K562 (cell line): Measurements from ENCODE around the gene FIG4. TPM values are rescaled to one million over a fixed set of nuclear protein-coding genes. Genes with fewer than 3 reads are reported as not detected.
A peak's percentile ranks its signal among the peaks of the same experiment; 100 is the strongest.
"Not testable (repeated sequence)": the region's sequence is repeated elsewhere in the genome, so short reads cannot be mapped to it uniquely, and the experiment has no call there.

Experiments used
- ATAC-seq: fragments of 200-7000 bp; cut with Tn5 transposase; 3 replicates; pipeline ENCODE4 v1.9.1; 2020; ENCODE audit warnings: moderate library complexity
- BruUV-seq: library from RNA; stranded (reverse); fragments of 400-500 nt; replicated peaks from 2 replicates; lab custom pipeline; 2021; lab: Mats Ljungman, UMichigan
- CTCF ChIA-PET: fragments of 300-600 bp; formaldehyde crosslinking; extraction: SDS; loops from one replicate; lab custom pipeline; 2021; ENCODE audit warnings: low intra/inter-chr PET ratio; lab: Yijun Ruan, JAX
- POLR2A ChIA-PET: fragments of 300-600, 350-650 bp; sonication (Branson Sonifier 250); formaldehyde crosslinking; extraction: SDS; loops from one replicate; lab custom pipeline; 2021; ENCODE audit warnings: antibody characterized with exemption, inconsistent platforms; lab: Yijun Ruan, JAX
- DNase-seq, 4 experiments: peaks; one replicate each; pipeline versions ENCODE4 v3.0.0 to v3.0.0-alpha.2; 2011 to 2018; ENCODE audit warnings: low spot score in 3 of 4, mixed read lengths in 3 of 4; ENCODE audit errors: extremely low read depth in 1 of 4
- FAIRE-seq: peaks from 2 replicates; lab custom pipeline; 2011; peaks lifted over from hg19 to GRCh38; lab: Jason Lieb, UNC
- H2AFZ ChIP-seq: 2 replicates; pipeline ENCODE4 v1.6.0; 2011; ENCODE audit warnings: low read depth, low read length, control low read depth, inconsistent platforms
- H3K27ac ChIP-seq: fragments of 200-600 bp; 3 replicates; pipeline ENCODE4 v1.8.0; 2011; ENCODE audit warnings: low read depth, mild to moderate bottlenecking, control low read depth, inconsistent platforms, low read length, moderate library complexity, mixed read lengths; ENCODE audit errors: extremely low read depth
- H3K27me3 ChIP-seq, 2 experiments: fragments of 300-600 bp in 1 of 2; 2 replicates in 1 of 2; 3 replicates in 1 of 2; pipeline versions ENCODE4 v1.6.0 to v1.8.0; 2011; ENCODE audit warnings: inconsistent platforms in 2 of 2, low read length in 2 of 2, mild to moderate bottlenecking in 1 of 2, mixed read lengths in 1 of 2, moderate library complexity in 1 of 2; ENCODE audit not compliant: control insufficient read depth in 2 of 2, insufficient read depth in 2 of 2
- H3K36me3 ChIP-seq: fragments of 300-600 bp; 3 replicates; pipeline ENCODE4 v1.8.0; 2011; ENCODE audit warnings: mild to moderate bottlenecking, low read length, inconsistent platforms; ENCODE audit not compliant: control insufficient read depth, insufficient read depth
- H3K4me1 ChIP-seq, 2 experiments: fragments of 200-600 bp in 1 of 2; replicated peaks in 1 of 2; 2 replicates in 1 of 2; 3 replicates in 1 of 2; pipeline versions ENCODE4 v1.5.1 to v1.8.0; 2011; ENCODE audit warnings: inconsistent platforms in 2 of 2, low read length in 2 of 2, mild to moderate bottlenecking in 1 of 2, mixed read lengths in 1 of 2, moderate library complexity in 1 of 2; ENCODE audit not compliant: control insufficient read depth in 2 of 2, insufficient read depth in 2 of 2
- H3K4me2 ChIP-seq: 2 replicates; pipeline ENCODE4 v1.6.1; 2011; ENCODE audit warnings: low read length, control low read depth, inconsistent platforms, mixed read lengths; ENCODE audit not compliant: insufficient read depth
- H3K4me3 ChIP-seq: fragments of 200-600 bp; sonication (generic), shearing (Covaris generic); 2 replicates; pipeline ENCODE4 v1.5.1; 2016; ENCODE audit warnings: control low read depth, inconsistent platforms
- H3K79me2 ChIP-seq: fragments of 200-600 bp; 3 replicates; pipeline ENCODE4 v1.8.0; 2011; ENCODE audit warnings: low read length, inconsistent platforms; ENCODE audit not compliant: control insufficient read depth, insufficient read depth
- H3K9ac ChIP-seq, 2 experiments: 2 replicates each; pipeline versions ENCODE4 v1.6.0 to v1.6.1; 2011; ENCODE audit warnings: low read depth in 2 of 2, low read length in 2 of 2, control low read depth in 1 of 2, inconsistent platforms in 1 of 2, mild to moderate bottlenecking in 1 of 2, mixed read lengths in 1 of 2; ENCODE audit not compliant: insufficient read depth in 1 of 2
- H3K9me1 ChIP-seq: one replicate; pipeline ENCODE4 v1.6.0; 2011; ENCODE audit warnings: inconsistent platforms, mild to moderate bottlenecking, low read length, moderate library complexity; ENCODE audit not compliant: control insufficient read depth, insufficient read depth
- H3K9me3 ChIP-seq: replicated peaks from 2 replicates; pipeline ENCODE4 v1.5.1; 2011; ENCODE audit warnings: low read depth, low read length, inconsistent platforms; ENCODE audit not compliant: control insufficient read depth, insufficient read depth
- H4K20me1 ChIP-seq: replicated peaks from 2 replicates; pipeline ENCODE4 v1.6.1; 2011; ENCODE audit warnings: low read length, inconsistent platforms, mixed read lengths; ENCODE audit not compliant: control insufficient read depth, insufficient read depth
- CREB3 ChIP-seq: fragments of 450-650 bp; conservative IDR thresholded peaks from 2 replicates; pipeline ENCODE4 v1.6.1; 2016; ENCODE audit warnings: missing genetic modification characterization, low read depth, mild to moderate bottlenecking, missing compliant biosample characterization, moderate library complexity
- DDX20 ChIP-seq: fragments of 450-650 bp; IDR thresholded peaks from 2 replicates; pipeline ENCODE4 v1.6.1; 2016; ENCODE audit warnings: missing genetic modification characterization, low read depth, mild to moderate bottlenecking, missing compliant biosample characterization, moderate library complexity
- GTF2A2 ChIP-seq: IDR thresholded peaks from 2 replicates; pipeline ENCODE4 v1.6.1; 2016; ENCODE audit warnings: mild to moderate bottlenecking, missing genetic modification characterization, missing compliant biosample characterization
- ID3 ChIP-seq, 2 experiments: fragments of 250-450 bp in 1 of 2; fragments of 450-650 bp in 1 of 2; sonication (Bioruptor Pico) in 1 of 2; IDR thresholded peaks; 2 replicates each; pipeline versions ENCODE4 v1.6.1 to v1.8.0; 2016 to 2021; ENCODE audit warnings: mild to moderate bottlenecking in 2 of 2, moderate library complexity in 2 of 2, missing compliant biosample characterization in 1 of 2, missing genetic modification characterization in 1 of 2
- MEF2D ChIP-seq: conservative IDR thresholded peaks from 2 replicates; pipeline ENCODE4 v1.6.1; 2016; ENCODE audit warnings: low read depth, missing genetic modification characterization, missing compliant biosample characterization
- NR4A1 ChIP-seq, 2 experiments: fragments of 250-450 bp in 1 of 2; fragments of 450-650 bp in 1 of 2; sonication (Bioruptor Pico) in 1 of 2; IDR thresholded peaks; 2 replicates each; pipeline versions ENCODE4 v1.4.0 to v1.6.1; 2016 to 2020; ENCODE audit warnings: mild to moderate bottlenecking in 2 of 2, missing compliant biosample characterization in 1 of 2, missing genetic modification characterization in 1 of 2, moderate library complexity in 1 of 2
- PTRF ChIP-seq: fragments of 450-650 bp; IDR thresholded peaks from 2 replicates; pipeline ENCODE4 v1.6.1; 2016; ENCODE audit warnings: mild to moderate bottlenecking, missing genetic modification characterization, missing compliant biosample characterization
- PTTG1 ChIP-seq: fragments of 450-650 bp; IDR thresholded peaks from 2 replicates; pipeline ENCODE4 v1.6.1; 2016; ENCODE audit warnings: low read depth, mild to moderate bottlenecking, missing genetic modification characterization, missing compliant biosample characterization
- PYGO2 ChIP-seq: fragments of 450-650 bp; IDR thresholded peaks from 2 replicates; pipeline ENCODE4 v1.6.1; 2016; ENCODE audit warnings: mild to moderate bottlenecking, missing genetic modification characterization, moderate library complexity, missing compliant biosample characterization
- TEAD2 ChIP-seq: fragments of 450-650 bp; IDR thresholded peaks from 2 replicates; pipeline ENCODE4 v1.6.1; 2016; ENCODE audit warnings: missing genetic modification characterization, control low read depth, missing compliant biosample characterization
- WGBS: fragments of 100-300 bp; shearing (Covaris generic); methylation state at CpG from one replicate; pipeline ENCODE4 v1.1.6; 2016; ENCODE audit warnings: low coverage, mixed read lengths; ENCODE audit not compliant: insufficient coverage; ENCODE audit errors: missing lambda C conversion rate; 5-methylcytosine and 5-hydroxymethylcytosine counted together
- in situ Hi-C: fragments of 300-500 bp; cut with MboI; formaldehyde crosslinking; loops from 4 replicates; pipeline ENCODE4 v1.15.0; 2018; ENCODE audit warnings: inconsistent platforms, mixed read lengths
- intact Hi-C: fragments of 100-400 bp; cut with micrococcal nuclease; formaldehyde crosslinking; loops from 2 replicates; pipeline ENCODE4 v1.14.2; 2022
- polyA plus RNA-seq, 8 experiments: library from polyadenylated mRNA; depleted of rRNA in 4 of 8; stranded (reverse) in 5 of 8; unstranded in 3 of 8; fragments of >200 nt; fragmentation: Nextera tagmentation in 2 of 8; fragmentation: Illumina TruSeq in 1 of 8; extraction: Ambion mirVana in 2 of 8; extraction: Trizol in 1 of 8; gene quantifications; 2 replicates each; pipeline versions ENCODE4 v1.2.1 to v1.2.3, GENCODE V29; 2011 to 2014; ENCODE audit warnings: inconsistent platforms in 1 of 8, missing spikeins in 1 of 8
- total RNA-seq, 7 experiments: library from RNA; depleted of rRNA in 6 of 7; stranded (reverse); fragments of >200 nt in 6 of 7; fragmentation: Illumina TruSeq in 2 of 7; extraction: Trizol in 2 of 7; gene quantifications; 2 replicates each; pipeline versions ENCODE4 v1.2.1 to v1.2.3, GENCODE V29; 2011 to 2021; ENCODE audit warnings: low replicate concordance in 1 of 7

The FIG4 gene
- total and polyA plus RNA-seq, 9 of the 15 experiments (the other 6 are each of a cell fraction or from before 2014, with no cell fraction given): 1.5 to 6.8 (median 4.3) TPM

GRCh38 chr6:109855476-109856040 is 164.5 kb downstream of the FIG4 start:
- H3K27ac ChIP-seq; H3K27me3 ChIP-seq; H4K20me1 ChIP-seq; H3K4me3 ChIP-seq; POLR2A ChIA-PET; H3K9me3 ChIP-seq; H3K36me3 ChIP-seq; intact Hi-C loops; BruUV-seq; DNase-seq; H3K4me1 ChIP-seq; FAIRE-seq; H3K9me1 ChIP-seq; H3K4me2 ChIP-seq; CTCF ChIA-PET; in situ Hi-C loops; H3K79me2 ChIP-seq; H3K9ac ChIP-seq; ATAC-seq; H2AFZ ChIP-seq; TF ChIP-seq NR4A1, ID3 (CRISPR knock-in tag; IDR thresholded peaks at IDR 0.05): not testable (repeated sequence)
- TF ChIP-seq PYGO2 (peak; percentile 77; the same call in 1 of the 2 replicates), NR4A1 (tag; IDR thresholded peaks at IDR 0.05) (peak; percentile 82), TEAD2 (tag) (0 out of 2 replicates have a peak, but pooled peaks have one; percentile 57), PTTG1 (tag) (peak; percentile 77), DDX20 (tag) (peak; percentile 68; the same call in 1 of the 2 replicates), PTRF (tag) (peak; percentile 64; the same call in 1 of the 2 replicates), MEF2D (tag) (0 out of 2 replicates have a peak, but pooled peaks have one; percentile 36), CREB3 (tag) (peak; percentile 75), GTF2A2 (tag) (peak; percentile 53; the same call in 1 of the 2 replicates), ID3 (tag; IDR thresholded peaks at IDR 0.05) (peak; percentile 66; the same call in 1 of the 2 replicates)
- WGBS: 0% methylated on average over 9 of the region's 9 CpGs
